ENCODE measurements around the gene GID4.

DNA sequence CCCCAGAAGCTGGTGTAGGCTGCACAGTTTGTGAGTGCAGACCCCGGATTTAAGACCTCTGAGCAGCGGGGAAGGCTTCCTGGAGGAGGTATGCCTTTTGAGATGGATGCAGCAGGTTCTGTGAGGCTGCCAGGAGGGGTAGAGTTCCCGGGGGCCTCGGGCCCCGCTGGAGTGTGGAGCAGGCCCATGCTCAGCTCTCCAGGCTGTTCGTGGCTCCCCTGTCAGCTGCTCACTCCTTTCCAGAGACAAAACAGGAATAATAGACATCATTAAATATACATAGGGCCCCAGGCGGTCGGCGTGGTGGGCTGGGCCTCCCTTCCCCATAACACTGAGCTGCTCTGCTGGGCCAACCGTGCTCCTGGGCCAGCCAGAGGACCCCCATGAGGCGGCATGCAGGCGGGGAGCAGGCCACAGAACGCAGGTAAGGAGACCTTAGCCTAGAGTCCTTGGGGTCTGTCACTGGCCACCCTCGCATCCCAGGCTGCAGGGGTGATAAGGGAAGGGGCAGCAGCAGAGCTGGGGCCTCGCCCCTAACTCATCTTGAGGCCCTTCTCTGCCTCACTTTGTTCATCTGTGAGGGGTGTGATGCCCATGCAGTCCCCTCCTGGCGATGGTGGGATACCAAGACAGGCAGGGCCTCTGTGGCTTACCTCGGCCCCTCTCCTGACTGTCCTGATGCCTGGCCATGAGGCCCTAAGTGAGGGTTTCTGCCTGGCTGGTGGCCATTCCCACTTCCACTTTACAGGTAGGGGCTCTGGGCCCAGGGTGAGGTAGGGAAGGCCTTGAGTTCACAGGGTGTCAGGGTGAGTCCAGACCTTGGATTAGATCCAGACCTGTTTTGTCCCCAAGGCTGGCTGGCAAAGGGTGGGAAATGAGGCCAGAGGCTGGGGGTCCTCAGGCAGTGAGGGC, 69.4 kb downstream of the GID4 start, which contains the start of gene MYO15A:
- TF ChIP-seq CTCF (IDR thresholded peaks at IDR 0.05): no peak
- TF ChIP-seq POLR2A (IDR thresholded peaks at IDR 0.05): no peak

All from body of pancreas (tissue), 4 donors.